ENCODE results near the gene BSN.

DNA sequence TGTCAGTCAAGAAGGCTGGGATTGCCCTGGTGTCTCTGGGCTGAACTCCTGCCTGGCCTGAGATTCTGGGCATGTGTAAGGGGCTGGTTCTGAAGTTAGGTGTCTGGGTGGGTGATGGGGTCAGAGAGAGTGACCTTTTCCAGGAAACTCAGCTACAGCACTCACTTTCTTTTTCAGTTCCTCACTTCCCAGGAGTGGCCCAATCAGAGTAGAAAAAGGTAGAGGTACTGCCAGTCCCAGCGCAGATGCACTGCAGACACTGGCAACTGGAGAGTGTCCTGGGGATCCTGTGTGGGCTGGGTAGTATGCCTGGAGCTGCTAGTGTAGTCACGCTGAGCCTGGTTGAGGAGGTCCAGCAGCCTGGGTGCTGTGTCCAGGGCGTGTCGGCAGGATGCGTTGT is 73.4 kb downstream of the BSN start:
- no peak for TF ChIP-seq SMC3 (IDR thresholded peaks at IDR 0.05; ENCODE audit: low read depth, low read length)
- TF ChIP-seq CEBPB (IDR thresholded peaks at IDR 0.05; ENCODE audit: low read depth, low read length) = no peak
- TF ChIP-seq, protein P1, sequence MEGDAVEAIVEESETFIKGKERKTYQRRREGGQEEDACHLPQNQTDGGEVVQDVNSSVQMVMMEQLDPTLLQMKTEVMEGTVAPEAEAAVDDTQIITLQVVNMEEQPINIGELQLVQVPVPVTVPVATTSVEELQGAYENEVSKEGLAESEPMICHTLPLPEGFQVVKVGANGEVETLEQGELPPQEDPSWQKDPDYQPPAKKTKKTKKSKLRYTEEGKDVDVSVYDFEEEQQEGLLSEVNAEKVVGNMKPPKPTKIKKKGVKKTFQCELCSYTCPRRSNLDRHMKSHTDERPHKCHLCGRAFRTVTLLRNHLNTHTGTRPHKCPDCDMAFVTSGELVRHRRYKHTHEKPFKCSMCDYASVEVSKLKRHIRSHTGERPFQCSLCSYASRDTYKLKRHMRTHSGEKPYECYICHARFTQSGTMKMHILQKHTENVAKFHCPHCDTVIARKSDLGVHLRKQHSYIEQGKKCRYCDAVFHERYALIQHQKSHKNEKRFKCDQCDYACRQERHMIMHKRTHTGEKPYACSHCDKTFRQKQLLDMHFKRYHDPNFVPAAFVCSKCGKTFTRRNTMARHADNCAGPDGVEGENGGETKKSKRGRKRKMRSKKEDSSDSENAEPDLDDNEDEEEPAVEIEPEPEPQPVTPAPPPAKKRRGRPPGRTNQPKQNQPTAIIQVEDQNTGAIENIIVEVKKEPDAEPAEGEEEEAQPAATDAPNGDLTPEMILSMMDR (conservative IDR thresholded peaks at IDR 0.05; ENCODE audit: low read depth, low read length) = no peak
- no peak for TF ChIP-seq MXI1 (IDR thresholded peaks at IDR 0.05; ENCODE audit: borderline replicate concordance, low read depth, low read length)
- no peak for TF ChIP-seq RAD21 (IDR thresholded peaks at IDR 0.05; ENCODE audit: low read length)
- TF ChIP-seq MAZ (IDR thresholded peaks at IDR 0.05; ENCODE audit: borderline replicate concordance, low read depth, low read length) = no peak
- no peak for TF ChIP-seq POLR2A (IDR thresholded peaks at IDR 0.05; ENCODE audit: low read depth, low read length)
- TF ChIP-seq, protein P2, sequence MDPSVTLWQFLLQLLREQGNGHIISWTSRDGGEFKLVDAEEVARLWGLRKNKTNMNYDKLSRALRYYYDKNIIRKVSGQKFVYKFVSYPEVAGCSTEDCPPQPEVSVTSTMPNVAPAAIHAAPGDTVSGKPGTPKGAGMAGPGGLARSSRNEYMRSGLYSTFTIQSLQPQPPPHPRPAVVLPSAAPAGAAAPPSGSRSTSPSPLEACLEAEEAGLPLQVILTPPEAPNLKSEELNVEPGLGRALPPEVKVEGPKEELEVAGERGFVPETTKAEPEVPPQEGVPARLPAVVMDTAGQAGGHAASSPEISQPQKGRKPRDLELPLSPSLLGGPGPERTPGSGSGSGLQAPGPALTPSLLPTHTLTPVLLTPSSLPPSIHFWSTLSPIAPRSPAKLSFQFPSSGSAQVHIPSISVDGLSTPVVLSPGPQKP (IDR thresholded peaks at IDR 0.05; ENCODE audit: borderline replicate concordance, low read depth, low read length) = no peak
- no peak for TF ChIP-seq CHD1 (IDR thresholded peaks at IDR 0.05; ENCODE audit: low read depth, low read length)
- no peak for TF ChIP-seq MAFK (IDR thresholded peaks at IDR 0.05; ENCODE audit: low read depth, low read length)
- TF ChIP-seq, protein P3, sequence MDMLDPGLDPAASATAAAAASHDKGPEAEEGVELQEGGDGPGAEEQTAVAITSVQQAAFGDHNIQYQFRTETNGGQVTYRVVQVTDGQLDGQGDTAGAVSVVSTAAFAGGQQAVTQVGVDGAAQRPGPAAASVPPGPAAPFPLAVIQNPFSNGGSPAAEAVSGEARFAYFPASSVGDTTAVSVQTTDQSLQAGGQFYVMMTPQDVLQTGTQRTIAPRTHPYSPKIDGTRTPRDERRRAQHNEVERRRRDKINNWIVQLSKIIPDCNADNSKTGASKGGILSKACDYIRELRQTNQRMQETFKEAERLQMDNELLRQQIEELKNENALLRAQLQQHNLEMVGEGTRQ (IDR thresholded peaks at IDR 0.05; ENCODE audit: low read depth, low read length) = no peak
- TF ChIP-seq NFE2L2 (IDR thresholded peaks at IDR 0.05; ENCODE audit: low read depth, low read length) = no peak
- TF ChIP-seq BHLHE40 (IDR thresholded peaks at IDR 0.05; ENCODE audit: low read depth, low read length) = no peak

Data from IMR-90 (cell line).